Retinal pigment epithelial cell (primary cell): ENCODE data around the gene KMT5B.
"Not testable (repeated sequence)": the region's sequence is repeated elsewhere in the genome, so short reads cannot be mapped to it uniquely, and the experiment has no call there.

ENCODE experiments used
- DNase-seq: peaks from one replicate; pipeline ENCODE4 v3.0.0-alpha.2; 2010; ENCODE audit warnings: low read depth
- H3K4me3 ChIP-seq: 2 replicates; pipeline ENCODE4 v1.5.1; 2011; ENCODE audit warnings: mild to moderate bottlenecking, low read length, control low read depth, moderate library complexity
- CTCF ChIP-seq: conservative IDR thresholded peaks from 2 replicates; pipeline ENCODE4 v1.5.1; 2011; ENCODE audit warnings: low read depth, low read length, control low read depth, inconsistent platforms

Gene KMT5B

GRCh38 chr11:68257477-68258362 is 44.6 kb upstream of the KMT5B start:
- peak; percentile 42 for DNase-seq
- peak; percentile 79 for TF ChIP-seq CTCF
- no peak overlapping the region for H3K4me3 ChIP-seq

GRCh38 chr11:68256331-68256741 is 43.2 kb upstream of the KMT5B start:
- TF ChIP-seq CTCF = no peak
- no peak for DNase-seq
- no peak overlapping the region for H3K4me3 ChIP-seq

GRCh38 chr11:68255526-68255925 is 42.4 kb upstream of the KMT5B start:
- no peak for DNase-seq
- no peak for TF ChIP-seq CTCF
- no peak overlapping the region for H3K4me3 ChIP-seq

- no peak for TF ChIP-seq CTCF
- DNase-seq = no peak
- H3K4me3 ChIP-seq = no peak overlapping the region
Measured at GRCh38 chr11:68254421-68254820, 41.3 kb upstream of the KMT5B start.

GRCh38 chr11:68251765-68252164 is 38.7 kb upstream of the KMT5B start:
- no peak for TF ChIP-seq CTCF
- H3K4me3 ChIP-seq = no peak overlapping the region
- DNase-seq = no peak

- DNase-seq, H3K4me3 ChIP-seq: not testable (repeated sequence)
Measured at GRCh38 chr11:68244912-68245311, 31.8 kb upstream of the KMT5B start.

GRCh38 chr11:68243847-68244246 is 30.8 kb upstream of the KMT5B start:
- DNase-seq, H3K4me3 ChIP-seq: not testable (repeated sequence)

GRCh38 chr11:68242616-68243015 is 29.5 kb upstream of the KMT5B start:
- TF ChIP-seq CTCF = no peak
- no peak for DNase-seq

More at GRCh38 chr11:68242616-68243015, 29.5 kb upstream of the KMT5B start:
- H3K4me3 ChIP-seq = no peak overlapping the region
